Measurements from ENCODE around the gene FGF12.

DNA sequence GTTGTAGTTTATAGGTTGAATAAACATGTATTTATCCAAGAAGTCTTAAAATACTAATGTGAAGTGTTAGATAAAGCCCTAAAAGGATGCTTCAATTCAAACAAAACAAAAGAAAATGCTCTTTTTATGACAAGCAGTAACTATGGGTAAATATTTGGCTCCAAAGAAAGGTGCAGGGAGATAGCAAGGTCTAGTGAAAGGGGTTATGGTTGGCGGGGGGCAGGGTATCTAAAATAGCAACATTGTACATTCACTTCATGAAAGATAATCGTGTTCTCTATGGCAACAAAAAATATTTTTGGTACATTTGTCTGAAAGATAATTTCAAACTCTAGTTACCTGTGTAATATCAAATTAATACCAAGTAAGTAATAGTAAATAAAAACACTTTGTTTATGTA lies 149.5 kb downstream of the FGF12 start:
- TF ChIP-seq, protein P1, sequence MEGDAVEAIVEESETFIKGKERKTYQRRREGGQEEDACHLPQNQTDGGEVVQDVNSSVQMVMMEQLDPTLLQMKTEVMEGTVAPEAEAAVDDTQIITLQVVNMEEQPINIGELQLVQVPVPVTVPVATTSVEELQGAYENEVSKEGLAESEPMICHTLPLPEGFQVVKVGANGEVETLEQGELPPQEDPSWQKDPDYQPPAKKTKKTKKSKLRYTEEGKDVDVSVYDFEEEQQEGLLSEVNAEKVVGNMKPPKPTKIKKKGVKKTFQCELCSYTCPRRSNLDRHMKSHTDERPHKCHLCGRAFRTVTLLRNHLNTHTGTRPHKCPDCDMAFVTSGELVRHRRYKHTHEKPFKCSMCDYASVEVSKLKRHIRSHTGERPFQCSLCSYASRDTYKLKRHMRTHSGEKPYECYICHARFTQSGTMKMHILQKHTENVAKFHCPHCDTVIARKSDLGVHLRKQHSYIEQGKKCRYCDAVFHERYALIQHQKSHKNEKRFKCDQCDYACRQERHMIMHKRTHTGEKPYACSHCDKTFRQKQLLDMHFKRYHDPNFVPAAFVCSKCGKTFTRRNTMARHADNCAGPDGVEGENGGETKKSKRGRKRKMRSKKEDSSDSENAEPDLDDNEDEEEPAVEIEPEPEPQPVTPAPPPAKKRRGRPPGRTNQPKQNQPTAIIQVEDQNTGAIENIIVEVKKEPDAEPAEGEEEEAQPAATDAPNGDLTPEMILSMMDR (IDR thresholded peaks at IDR 0.05; ENCODE audit: low read depth, low read length, poor library complexity, severe bottlenecking) = no peak
- TF ChIP-seq EZH2phosphoT487 (IDR thresholded peaks at IDR 0.05; ENCODE audit: borderline replicate concordance, low read length) = no peak

Data from DOHH2 (cell line).